Kasumi-1 (cell line): ENCODE data around the gene GSG1L.
"Not testable (repeated sequence)": the region's sequence is repeated elsewhere in the genome, so short reads cannot be mapped to it uniquely, and the experiment has no call there.

Experiments used
- DNase-seq, 2 experiments: peaks; one replicate each; lab custom pipeline; 2025; lab: John Stamatoyannopoulos, UW

The GSG1L gene

DNA sequence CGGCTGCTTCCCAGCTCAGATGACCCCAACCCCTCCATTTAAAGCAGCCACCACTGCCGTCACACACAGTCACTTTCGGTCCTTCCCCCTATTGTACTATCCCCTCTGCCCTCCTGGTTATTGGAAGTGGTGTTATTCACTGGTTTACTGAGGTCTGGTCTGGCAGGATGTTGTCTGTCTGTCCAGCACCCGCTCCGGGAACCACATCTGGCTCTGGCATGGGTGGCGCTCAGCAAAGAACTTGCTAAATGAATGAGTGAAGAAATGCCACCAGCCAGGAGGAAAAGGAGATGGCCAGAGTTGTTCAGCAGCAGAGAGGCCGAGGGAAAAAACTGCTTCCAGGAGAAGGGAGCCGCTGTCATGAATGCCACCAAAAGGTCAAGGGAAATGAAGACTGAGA, 161.6 kb downstream of the GSG1L start:
- no peak for DNase-seq

- no peak for DNase-seq
Measured at GRCh38 chr16:27899736-27900135, 163.8 kb downstream of the GSG1L start.

- no peak for DNase-seq
Measured at GRCh38 chr16:27894386-27894785, 169.1 kb downstream of the GSG1L start.

DNA sequence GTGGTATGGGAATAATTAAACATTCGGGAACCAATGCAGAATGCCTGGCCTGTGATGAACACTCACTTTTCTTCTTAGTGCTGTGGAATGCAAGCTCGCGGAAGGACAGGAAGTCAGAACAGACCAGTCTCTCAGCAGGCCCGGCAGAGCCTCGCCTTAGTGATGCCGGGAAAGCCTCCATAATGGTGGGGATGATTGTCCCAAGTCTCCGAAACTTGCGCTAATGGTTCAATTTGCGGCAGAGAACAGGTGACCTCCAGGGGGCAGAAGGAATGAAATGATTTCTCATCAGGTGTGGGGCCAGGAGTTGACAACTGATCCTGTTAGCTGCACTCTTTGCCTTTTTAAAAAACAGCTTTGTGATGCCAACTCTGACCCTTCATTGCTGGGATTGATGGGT, 170.6 kb downstream of the GSG1L start:
- no peak for DNase-seq

GRCh38 chr16:27890866-27891265, 172.6 kb downstream of the GSG1L start:
- DNase-seq, result no peak

GRCh38 chr16:27890006-27890405, 173.5 kb downstream of the GSG1L start:
- no peak for DNase-seq

DNA sequence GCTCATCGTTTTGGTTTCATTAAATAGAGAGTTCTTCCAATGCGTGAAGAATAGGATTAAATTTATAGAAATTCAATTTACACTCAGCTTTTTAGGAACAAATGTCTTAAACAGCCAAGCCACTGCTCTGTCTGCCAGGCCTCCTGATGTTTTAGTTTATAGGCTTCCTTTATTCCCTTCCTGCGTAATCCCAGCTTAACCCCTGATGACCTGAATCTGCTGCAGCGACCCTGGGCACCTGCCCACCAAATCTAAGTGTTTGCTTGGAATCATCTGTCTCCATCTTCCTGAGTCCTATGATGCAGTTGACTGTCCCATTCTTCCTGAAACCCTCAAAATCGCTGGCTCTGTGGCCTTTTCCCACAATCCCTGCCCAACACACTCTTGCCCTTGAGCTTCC, 179.9 kb downstream of the GSG1L start:
- no peak for DNase-seq

- DNase-seq, result no peak
Measured at GRCh38 chr16:27880287-27880686, 183.2 kb downstream of the GSG1L start.

DNA sequence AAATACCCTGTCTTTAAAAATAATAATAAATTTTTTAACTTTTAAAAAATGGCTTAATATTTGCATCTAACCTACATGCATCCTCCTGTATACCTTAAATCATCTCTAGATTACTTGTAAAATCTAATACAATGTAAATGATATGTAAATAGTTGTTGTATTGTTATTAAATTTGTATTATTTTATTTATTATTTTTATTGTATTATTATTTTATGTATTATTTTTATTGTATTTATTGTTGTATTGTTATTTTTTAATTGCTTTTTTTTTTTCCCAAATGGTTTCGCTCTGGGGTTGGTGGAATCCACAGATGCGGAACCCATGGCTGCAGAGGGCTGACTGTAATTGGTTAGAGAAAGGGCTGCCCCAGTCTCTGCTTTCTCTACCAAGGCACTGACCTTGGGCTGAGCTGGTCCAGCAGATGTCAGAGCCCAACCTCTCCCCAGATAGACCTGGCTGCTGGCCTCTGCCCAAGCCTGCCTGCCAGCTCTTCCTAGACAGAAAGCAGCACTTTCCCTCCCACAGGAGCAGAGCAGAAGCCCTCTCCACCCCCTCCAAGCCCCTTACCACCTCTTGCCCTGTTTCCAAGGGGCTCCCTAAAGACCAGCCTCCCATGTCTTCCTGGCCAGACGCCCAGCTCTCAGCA, 183.8 kb downstream of the GSG1L start:
- no peak for DNase-seq

GRCh38 chr16:27872627-27873026, 190.9 kb downstream of the GSG1L start:
- not testable (repeated sequence) for DNase-seq

DNA sequence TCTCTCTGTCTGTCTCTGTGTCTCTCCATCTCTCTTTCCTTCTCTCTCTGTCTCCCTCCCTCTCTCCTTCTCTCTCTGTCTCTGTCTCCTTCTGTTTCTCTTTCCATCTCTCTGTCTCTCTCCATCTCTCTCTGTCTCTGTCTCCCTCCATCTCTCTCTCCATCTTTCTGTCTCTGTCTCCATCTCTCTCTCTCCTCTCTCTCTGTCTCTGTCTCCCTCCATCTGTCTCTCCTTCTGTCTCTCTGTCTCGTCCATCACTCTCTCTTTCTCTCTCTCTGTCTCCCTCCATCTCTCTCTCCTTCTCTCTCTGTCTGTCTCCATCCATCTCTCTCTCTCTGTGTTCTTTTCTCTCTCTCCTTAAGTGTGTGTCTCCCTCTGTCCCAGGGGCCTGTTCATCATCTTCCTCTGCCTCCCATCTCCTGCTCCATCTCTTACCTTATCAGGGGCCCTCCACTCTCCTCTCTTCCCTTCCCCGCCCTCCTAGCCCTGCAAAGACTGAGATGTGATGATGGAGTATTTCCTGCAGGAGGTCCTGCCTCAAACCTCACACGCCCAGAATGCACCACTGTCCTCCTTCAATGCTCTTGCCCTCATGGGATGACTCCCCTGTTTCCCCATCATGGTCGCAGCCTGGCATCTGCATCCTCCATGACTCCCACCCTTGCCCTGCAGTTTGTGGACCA, 193.3 kb downstream of the GSG1L start:
- no peak for DNase-seq

- DNase-seq, result no peak
Measured at GRCh38 chr16:27869411-27869810, 194.1 kb downstream of the GSG1L start.

DNA sequence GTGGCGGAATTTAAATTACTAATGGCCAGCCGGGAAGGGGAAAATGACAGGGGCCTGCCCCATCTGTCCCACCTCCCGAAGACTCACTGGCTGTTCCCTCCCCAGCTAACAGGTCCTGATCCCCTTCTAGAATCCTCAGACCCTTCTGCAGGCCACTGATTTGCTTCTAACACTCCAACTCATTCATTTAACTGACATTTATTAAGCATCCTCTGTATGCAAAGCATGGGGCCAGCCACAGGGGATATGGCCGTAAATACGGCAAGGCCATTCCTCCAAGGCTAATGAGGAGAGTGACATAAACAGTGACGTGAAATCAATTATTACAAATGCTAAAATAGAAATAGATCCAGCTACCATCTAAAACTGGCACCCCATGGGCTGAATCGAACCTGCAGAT, 195.3 kb downstream of the GSG1L start:
- DNase-seq, result no peak

GRCh38 chr16:27867122-27868110, 196.1 kb downstream of the GSG1L start:
- DNase-seq, result peak in 1 of 2 experiments; percentile 10

DNA sequence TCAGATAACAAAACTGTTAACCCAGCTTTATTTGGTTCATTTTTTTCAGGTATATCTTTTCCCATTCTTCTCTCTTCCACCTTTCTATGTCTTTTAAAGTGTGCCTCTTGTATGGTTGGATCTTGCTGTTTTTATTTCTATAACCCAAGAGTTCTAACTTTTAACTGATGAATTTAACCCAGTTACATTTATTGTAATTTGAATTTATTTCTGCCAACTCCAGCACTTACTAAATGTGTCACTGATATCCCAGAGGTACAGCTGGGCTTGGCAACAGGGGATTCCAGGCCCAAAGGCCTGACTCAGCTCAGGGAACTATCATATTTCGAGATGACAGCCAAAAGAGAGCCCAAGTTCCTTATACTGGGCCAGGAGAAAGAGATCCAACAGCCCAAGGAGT, 200.1 kb downstream of the GSG1L start:
- DNase-seq, result no peak

DNA sequence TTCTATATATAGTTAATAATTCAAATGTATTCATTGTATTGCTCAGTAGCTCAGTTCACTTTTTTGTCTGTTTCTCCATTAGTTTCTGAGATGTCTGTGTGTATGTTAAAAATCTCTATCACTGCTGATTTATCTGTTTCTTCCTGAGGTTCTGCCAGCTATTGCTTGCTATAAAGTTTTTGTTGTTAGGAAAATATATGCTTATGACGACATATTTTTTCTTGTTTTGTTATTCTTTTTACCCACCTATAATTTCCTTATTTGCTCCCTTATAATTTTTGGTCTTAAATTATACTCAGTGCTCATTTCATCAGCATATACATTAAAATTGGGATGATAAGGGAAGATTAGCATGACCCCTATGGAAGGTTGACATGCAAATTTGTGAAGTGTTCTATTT, 200.6 kb downstream of the GSG1L start:
- no peak for DNase-seq

DNA sequence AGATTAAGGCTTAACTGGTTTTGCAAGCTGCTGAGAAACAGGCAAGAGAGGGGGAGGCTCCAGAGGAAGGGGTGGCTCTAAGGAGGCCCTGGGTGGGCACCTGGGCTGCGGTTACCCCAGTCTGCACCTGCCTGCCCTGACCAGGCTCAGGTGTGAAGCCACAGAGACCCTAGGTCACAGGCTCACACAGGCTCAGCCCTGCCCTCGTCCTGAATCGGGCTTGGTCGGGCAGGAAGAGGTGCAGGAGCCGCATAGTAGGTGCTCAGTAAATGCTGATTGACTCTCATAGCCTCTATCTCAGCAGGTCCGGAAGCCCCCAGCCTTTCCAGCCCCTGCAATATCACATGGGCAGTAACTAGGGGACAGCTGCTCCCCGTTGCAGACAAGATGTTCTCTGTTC, 203.4 kb downstream of the GSG1L start:
- no peak for DNase-seq

DNA sequence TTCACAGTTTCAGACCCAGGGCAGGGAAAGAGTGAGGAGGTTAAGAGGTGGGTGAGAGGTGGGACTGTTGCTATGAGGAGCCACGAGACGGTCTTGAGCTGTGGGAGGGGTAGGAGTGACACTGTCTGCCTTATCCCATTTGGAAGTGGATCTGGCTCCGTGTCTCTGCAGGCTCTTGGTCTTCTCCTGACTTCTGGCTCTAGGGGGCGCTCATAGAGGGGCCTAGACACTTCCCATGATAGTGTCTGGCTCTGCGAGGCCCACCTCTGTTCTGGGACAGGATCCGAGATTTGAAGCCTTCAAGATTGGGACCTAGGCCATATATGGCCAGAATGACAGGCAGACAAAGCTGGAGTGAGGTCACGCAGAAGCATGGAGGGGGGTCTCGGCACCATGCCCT, 204.5 kb downstream of the GSG1L start:
- no peak for DNase-seq

GRCh38 chr16:27853651-27854050, 209.9 kb downstream of the GSG1L start:
- DNase-seq, result no peak

DNA sequence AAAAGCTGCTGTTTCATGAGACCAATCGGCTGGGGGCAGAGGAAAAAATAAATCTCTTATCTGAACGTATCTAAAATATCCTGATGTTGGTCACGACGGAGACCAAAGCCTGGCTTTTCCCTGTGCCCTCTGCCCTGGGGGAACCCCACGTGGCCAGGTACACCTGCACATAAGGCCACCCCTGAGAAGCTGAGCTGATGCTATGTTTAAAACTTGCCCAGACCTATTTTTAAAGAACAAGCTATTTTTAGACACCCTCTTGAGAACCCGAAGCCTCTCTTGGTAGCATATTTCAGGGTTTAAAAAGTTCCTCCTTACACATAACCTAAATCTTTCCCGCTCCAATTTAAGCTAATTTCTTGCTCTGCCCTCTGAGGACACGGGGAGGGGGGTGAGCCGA, 210.4 kb downstream of the GSG1L start:
- DNase-seq, result no peak

DNA sequence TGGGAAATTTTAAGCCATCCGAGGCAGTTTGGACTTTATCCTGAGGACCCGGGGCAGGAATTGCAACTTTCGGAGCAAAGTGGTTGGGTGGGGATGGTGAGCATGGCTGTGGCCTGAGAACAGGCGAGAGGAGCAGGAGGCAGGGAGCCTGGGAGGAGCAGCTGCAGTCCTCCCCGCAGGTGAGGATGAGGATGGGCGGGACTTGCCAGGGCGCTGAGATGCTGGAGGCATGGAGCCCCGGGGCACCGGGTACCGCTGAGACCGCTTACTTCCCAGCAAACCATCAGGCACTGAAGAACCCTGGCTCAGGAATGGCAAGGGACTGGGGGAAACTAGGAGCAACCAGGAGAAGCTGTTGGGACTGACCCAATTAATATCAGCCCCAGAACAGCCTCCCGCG, 210.8 kb downstream of the GSG1L start:
- DNase-seq, result no peak

- no peak for DNase-seq
Measured at GRCh38 chr16:27852116-27852515, 211.4 kb downstream of the GSG1L start.

DNA sequence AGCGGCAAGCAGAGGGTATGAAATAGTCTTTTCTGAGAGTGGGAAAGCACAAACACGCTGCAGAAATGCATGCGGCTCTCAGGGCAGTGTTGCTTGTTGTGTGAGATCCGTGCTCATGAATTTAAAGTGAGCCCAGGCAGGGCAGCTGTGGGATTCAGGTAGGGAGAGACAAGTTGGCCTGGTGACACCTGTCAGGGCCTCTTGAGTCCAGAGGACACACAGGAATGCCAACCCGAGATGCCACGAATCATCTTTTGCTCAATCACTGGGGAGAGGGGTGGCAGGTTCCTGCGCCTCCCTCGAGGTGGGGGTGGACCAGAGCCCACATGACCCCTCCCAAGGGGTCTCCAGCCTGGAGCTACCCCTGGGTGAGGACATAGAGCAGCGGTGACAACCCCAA, 211.9 kb downstream of the GSG1L start:
- no peak for DNase-seq
